ENCODE data around the gene TNPO2.

TNPO2 gene

GRCh38 chr19:12752056-12752781 is 28.5 kb upstream of the TNPO2 start:
- Histone ChIP-seq H3K36me3 (ENCODE audit: insufficient read depth, low read length) (peaks cover 11% of the 10 kb centered on the region), H3K4me2 (ENCODE audit: insufficient read depth, low read length) (no peak overlapping the region), H3K79me2 (ENCODE audit: insufficient read depth, low read length) (no peaks in the 10 kb centered on the region), H3K4me3 (ENCODE audit: low read depth in 1 of 2, low read length in 2 of 2) (no peak overlapping the region), H3K27ac (ENCODE audit: low read length) (no peak overlapping the region), H4K20me1 (ENCODE audit: insufficient read depth, low read length) (no peaks in the 10 kb centered on the region), H3K9ac (ENCODE audit: low read depth, low read length) (no peak overlapping the region), H3K4me1 (ENCODE audit: insufficient read depth, low read length) (peaks cover under 1% of the 10 kb centered on the region; the same call in 1 of the 2 replicates), H3K27me3 (ENCODE audit: insufficient read depth, low read length, poor library complexity) (no peaks in the 10 kb centered on the region), H3K9me3 (ENCODE audit: insufficient read depth, low read length, severe bottlenecking) (peaks cover 9% of the 10 kb centered on the region), H2AFZ (ENCODE audit: low read depth, low read length) (no peak overlapping the region)
- TF ChIP-seq EZH2 (IDR thresholded peaks at IDR 0.05; ENCODE audit: borderline replicate concordance, low read depth, low read length, severe bottlenecking): no peak
- TF ChIP-seq, protein P1, sequence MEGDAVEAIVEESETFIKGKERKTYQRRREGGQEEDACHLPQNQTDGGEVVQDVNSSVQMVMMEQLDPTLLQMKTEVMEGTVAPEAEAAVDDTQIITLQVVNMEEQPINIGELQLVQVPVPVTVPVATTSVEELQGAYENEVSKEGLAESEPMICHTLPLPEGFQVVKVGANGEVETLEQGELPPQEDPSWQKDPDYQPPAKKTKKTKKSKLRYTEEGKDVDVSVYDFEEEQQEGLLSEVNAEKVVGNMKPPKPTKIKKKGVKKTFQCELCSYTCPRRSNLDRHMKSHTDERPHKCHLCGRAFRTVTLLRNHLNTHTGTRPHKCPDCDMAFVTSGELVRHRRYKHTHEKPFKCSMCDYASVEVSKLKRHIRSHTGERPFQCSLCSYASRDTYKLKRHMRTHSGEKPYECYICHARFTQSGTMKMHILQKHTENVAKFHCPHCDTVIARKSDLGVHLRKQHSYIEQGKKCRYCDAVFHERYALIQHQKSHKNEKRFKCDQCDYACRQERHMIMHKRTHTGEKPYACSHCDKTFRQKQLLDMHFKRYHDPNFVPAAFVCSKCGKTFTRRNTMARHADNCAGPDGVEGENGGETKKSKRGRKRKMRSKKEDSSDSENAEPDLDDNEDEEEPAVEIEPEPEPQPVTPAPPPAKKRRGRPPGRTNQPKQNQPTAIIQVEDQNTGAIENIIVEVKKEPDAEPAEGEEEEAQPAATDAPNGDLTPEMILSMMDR (IDR thresholded peaks at IDR 0.05; ENCODE audit: borderline replicate concordance, extremely low read depth, low read length, poor library complexity, severe bottlenecking): no peak
- no peak for ATAC-seq (ENCODE audit: insufficient read depth, low read depth)
- DNase-seq: no peak

- Histone ChIP-seq H3K9me3 (ENCODE audit: insufficient read depth, low read length, severe bottlenecking) (peaks cover 13% of the 10 kb centered on the region), H3K4me2 (ENCODE audit: insufficient read depth, low read length) (no peak within 1 kb of the TSS), H3K27ac (ENCODE audit: low read length) (no peak within 1 kb of the TSS), H3K79me2 (ENCODE audit: insufficient read depth, low read length) (no peaks in the 10 kb centered on the region), H3K4me1 (ENCODE audit: insufficient read depth, low read length) (no peaks in the 10 kb centered on the region), H3K27me3 (ENCODE audit: insufficient read depth, low read length, poor library complexity) (no peaks in the 10 kb centered on the region), H3K36me3 (ENCODE audit: insufficient read depth, low read length) (peaks cover 16% of the 10 kb centered on the region), H2AFZ (ENCODE audit: low read depth, low read length) (no peak within 1 kb of the TSS), H3K4me3 (ENCODE audit: low read depth in 1 of 2, low read length in 2 of 2) (no peak within 1 kb of the TSS), H4K20me1 (ENCODE audit: insufficient read depth, low read length) (no peaks in the 10 kb centered on the region), H3K9ac (ENCODE audit: low read depth, low read length) (no peak within 1 kb of the TSS)
- ATAC-seq (ENCODE audit: insufficient read depth, low read depth) (no peak), DNase-seq (no peak)
- TF ChIP-seq, protein P1 (IDR thresholded peaks at IDR 0.05; ENCODE audit: borderline replicate concordance, extremely low read depth, low read length, poor library complexity, severe bottlenecking): no peak
- no peak for TF ChIP-seq EZH2 (IDR thresholded peaks at IDR 0.05; ENCODE audit: borderline replicate concordance, low read depth, low read length, severe bottlenecking)
Measured at GRCh38 chr19:12751635-12752034, 27.9 kb upstream of the TNPO2 start, which contains the start of gene BEST2. TSS of gene BEST2 (plus strand) at chr19:12751791. CDS start at chr19:12752593, 802 bp downstream.

- Histone ChIP-seq H3K9ac (ENCODE audit: low read depth, low read length) (no peak overlapping the region), H3K9me3 (ENCODE audit: insufficient read depth, low read length, severe bottlenecking) (peaks cover 13% of the 10 kb centered on the region), H2AFZ (ENCODE audit: low read depth, low read length) (no peak overlapping the region), H3K4me1 (ENCODE audit: insufficient read depth, low read length) (no peaks in the 10 kb centered on the region), H3K4me2 (ENCODE audit: insufficient read depth, low read length) (no peak overlapping the region), H4K20me1 (ENCODE audit: insufficient read depth, low read length) (no peaks in the 10 kb centered on the region), H3K27ac (ENCODE audit: low read length) (no peak overlapping the region), H3K4me3 (ENCODE audit: low read depth in 1 of 2, low read length in 2 of 2) (no peak overlapping the region), H3K27me3 (ENCODE audit: insufficient read depth, low read length, poor library complexity) (no peaks in the 10 kb centered on the region), H3K79me2 (ENCODE audit: insufficient read depth, low read length) (no peaks in the 10 kb centered on the region), H3K36me3 (ENCODE audit: insufficient read depth, low read length) (peaks cover 24% of the 10 kb centered on the region)
- no peak for ATAC-seq (ENCODE audit: insufficient read depth, low read depth)
- no peak for TF ChIP-seq EZH2 (IDR thresholded peaks at IDR 0.05; ENCODE audit: borderline replicate concordance, low read depth, low read length, severe bottlenecking)
- TF ChIP-seq, protein P1 (IDR thresholded peaks at IDR 0.05; ENCODE audit: borderline replicate concordance, extremely low read depth, low read length, poor library complexity, severe bottlenecking): no peak
- no peak for DNase-seq
Measured at GRCh38 chr19:12750851-12751250, 27.1 kb upstream of the TNPO2 start.

All from DND-41 (cell line).